ENCODE results near the gene NAALADL2. TPM values are rescaled to one million over a fixed set of nuclear protein-coding genes. Genes with fewer than 3 reads are reported as not detected.
"Not testable (repeated sequence)": the region's sequence is repeated elsewhere in the genome, so short reads cannot be mapped to it uniquely, and the experiment has no call there.

Gene NAALADL2
- total RNA-seq, 1 donor from 2014 or later, result 10.6 TPM

- DNase-seq, result no peak
These were observed 457.7 kb downstream of the NAALADL2 start for GRCh38 chr3:175316799-175317198.

GRCh38 chr3:175325440-175325839, 466.3 kb downstream of the NAALADL2 start:
- DNase-seq, result no peak

- DNase-seq, result no peak
These were observed 466.9 kb downstream of the NAALADL2 start for GRCh38 chr3:175326041-175326440.

GRCh38 chr3:175329373-175329772, 470.2 kb downstream of the NAALADL2 start:
- DNase-seq, result no peak

- no peak for DNase-seq
These were observed 476.1 kb downstream of the NAALADL2 start for GRCh38 chr3:175335229-175335628.

- no peak for DNase-seq
These were observed 477.4 kb downstream of the NAALADL2 start for GRCh38 chr3:175336406-175337133.

GRCh38 chr3:175337631-175338030, 478.5 kb downstream of the NAALADL2 start:
- DNase-seq, result no peak

- no peak for DNase-seq
These were observed 479.8 kb downstream of the NAALADL2 start for GRCh38 chr3:175338775-175339535.

DNA sequence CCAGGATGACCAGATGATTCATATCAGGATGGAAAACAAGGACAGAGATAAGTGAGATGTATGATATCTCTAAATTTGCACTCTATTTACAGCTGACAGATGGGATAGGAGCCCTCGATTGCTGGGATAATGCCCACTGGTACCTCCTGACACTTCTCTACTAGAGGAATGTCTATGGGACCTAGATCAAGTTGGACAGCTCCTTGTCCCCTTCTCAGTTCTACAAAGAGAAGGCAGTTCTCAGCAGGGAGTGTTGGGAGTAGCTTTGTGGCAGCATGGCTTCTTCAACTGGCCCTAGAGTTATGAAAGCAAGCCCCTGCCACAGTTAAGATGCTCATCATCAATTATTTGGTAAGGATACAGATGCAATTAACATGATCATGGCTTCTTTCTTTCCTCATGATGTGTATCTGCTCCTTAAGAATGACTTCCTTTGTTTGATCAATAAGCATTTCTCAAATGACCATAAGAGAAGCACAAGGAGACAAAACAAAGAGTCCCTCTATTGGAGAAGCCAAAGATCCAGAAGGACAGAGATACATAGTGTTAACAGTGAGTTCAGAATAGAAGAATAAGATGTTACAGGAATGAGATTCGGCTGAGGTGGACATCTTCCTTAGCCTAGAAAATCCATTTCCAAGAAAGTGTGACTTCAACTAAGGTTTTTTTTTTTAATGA, 481.3 kb downstream of the NAALADL2 start:
- DNase-seq, result no peak

GRCh38 chr3:175342196-175342595, 483.1 kb downstream of the NAALADL2 start:
- no peak for DNase-seq

GRCh38 chr3:175343946-175344345, 484.8 kb downstream of the NAALADL2 start:
- no peak for DNase-seq

DNA sequence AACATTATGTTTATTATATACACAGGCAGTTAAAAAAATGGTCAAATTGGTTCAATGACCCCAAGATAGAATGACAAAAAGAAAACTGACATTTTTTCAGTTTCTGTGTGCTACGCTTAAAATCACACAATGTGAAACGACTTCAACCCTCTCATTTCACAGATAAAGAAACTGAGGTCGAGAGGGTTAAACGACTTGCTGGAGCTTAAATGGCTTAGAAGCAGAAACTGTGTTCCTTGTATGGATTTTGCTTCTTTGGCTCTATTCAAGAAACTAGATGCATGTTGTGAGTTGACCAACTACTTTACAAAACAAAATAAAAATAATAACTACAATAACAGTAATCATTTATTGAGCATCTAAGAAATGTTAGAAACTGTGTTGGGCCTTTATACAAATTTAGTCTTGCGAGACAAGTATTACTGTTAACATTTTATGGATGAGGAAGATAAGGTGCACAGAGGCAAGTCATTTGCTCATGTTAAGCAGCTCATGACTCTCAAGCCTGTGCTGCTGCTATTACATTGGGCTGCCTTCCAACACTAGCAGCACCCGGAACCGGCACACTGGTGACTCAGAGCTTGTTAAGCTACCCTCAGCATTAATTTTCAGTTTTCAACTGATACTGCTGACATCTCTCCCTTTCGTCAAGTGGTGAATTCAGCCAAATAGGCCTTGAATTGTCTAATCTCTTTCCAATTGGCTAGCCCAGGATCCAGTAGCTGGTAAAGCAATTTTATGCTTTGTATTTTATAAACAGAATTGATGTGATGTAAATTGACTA, 487.6 kb downstream of the NAALADL2 start:
- DNase-seq, result peak; percentile 49

- DNase-seq, result no peak
These were observed 490.0 kb downstream of the NAALADL2 start for GRCh38 chr3:175349168-175349567.

DNA sequence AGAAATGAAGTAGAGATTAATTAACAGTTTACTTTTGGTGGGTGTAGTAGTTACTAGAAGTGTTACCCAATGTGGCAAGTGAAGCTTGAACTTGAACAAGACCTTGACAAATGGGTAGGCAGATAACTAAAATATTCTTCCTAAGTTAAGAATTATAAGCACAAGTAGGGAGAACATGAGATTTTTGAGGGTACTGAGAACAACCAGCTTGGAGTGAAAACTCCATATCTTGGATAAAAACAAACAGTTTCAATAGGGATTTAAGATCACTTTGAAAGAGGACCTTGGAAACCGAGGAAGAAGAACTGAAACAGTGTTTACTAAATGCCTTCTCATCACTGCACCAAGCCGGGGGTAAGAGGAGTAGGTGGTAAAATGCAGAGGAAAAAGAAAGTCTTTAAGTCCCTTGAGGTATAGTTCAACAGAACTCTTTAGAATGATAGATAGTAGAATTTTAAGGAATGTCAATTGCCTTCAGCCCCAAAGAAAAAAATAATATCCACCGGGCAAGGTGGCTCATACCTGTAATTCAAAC, 496.7 kb downstream of the NAALADL2 start:
- no peak for DNase-seq

DNA sequence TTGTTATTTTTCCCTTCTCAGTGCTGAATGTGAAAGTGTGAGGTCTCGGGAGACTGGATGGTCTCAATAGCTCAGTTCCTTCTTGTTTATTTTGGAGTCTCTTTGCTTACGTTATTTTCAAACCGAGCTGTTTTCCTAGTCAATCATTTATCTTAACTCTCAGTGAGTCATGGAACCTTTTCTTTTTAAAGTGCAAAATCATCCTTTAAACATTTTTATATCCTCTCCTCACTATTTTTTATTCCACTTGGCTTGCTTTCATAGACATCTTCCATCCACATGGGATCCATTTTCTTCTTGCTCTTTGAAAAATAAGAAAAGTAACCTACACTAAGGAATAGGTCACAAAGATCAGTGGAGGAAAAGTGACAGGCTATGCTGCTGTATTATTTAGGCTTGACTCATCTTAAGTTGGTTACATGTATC, 497.8 kb downstream of the NAALADL2 start:
- no peak for DNase-seq

DNA sequence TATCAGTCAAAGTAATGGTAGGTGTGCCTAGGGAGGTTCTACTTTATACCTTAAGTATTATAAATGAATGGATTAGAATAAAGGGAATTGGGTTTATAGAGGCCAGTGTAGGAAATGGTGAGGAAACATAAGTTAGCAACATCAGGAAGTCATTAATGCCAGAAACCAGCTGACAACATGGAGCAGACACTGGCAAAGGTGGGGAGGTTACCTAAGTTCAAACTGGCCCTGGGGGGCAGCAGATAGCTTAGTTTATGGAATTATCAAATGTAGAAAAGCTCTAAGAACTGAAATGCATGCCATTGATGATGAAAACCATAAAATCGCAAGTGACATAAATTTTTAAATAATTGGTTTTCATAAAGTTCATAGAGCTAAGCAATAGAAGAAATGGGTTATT, 498.6 kb downstream of the NAALADL2 start:
- no peak for DNase-seq

DNA sequence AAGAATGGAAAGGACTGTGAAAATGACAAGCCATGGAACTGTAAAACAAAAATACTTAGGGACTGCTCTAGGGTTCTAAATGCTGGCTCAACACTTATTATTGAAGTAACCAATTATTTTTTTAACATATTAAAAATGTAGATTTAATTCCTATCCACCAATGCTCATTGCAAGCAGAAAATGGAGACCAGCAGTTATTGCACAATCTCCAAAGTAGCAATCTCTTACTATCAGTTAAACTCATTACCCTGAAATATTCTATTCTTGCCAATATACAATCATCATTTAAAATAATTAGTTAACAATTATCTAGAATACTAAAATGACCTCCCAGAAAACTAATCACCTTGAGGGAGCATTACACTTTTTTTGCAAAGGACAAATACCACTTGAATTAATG, 499.8 kb downstream of the NAALADL2 start:
- DNase-seq, result no peak

DNA sequence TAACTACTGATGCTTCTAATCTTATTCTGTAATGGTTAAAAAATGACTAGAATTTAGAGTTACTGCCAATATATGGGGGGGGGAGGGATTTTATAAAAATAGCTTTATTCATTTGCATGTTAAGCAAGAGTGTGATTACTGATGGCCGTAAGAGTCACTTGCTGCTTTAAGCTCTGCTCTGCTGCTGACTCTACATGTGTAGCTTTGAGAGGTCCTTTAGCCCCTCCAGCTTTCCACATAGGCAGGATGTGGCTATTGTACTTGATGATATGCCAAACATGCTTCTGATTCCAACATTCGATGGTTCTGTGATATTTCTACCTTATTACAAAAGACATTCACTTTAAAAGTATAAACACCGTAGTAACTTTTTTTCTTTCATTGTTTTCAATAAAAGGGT, 511.3 kb downstream of the NAALADL2 start:
- not testable (repeated sequence) for DNase-seq

DNA sequence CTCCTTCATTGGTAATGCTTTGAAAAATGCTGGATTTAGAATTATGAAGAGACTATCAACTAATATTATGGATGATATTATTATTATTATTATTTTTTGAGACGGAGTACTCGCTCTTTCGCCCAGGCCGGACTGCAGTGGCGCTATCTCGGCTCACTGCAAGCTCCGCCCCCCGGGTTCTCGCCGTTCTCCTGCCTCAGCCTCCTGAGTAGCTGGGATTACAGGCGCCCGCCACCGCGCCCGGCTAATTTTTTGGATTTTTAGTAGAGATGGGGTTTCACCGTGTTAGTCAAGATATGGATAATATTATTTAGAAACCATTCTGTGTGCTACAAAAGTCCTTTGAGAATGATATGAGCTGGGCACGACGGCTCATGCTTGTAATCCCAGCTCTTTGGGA, 512.1 kb downstream of the NAALADL2 start:
- DNase-seq, result not testable (repeated sequence)

DNA sequence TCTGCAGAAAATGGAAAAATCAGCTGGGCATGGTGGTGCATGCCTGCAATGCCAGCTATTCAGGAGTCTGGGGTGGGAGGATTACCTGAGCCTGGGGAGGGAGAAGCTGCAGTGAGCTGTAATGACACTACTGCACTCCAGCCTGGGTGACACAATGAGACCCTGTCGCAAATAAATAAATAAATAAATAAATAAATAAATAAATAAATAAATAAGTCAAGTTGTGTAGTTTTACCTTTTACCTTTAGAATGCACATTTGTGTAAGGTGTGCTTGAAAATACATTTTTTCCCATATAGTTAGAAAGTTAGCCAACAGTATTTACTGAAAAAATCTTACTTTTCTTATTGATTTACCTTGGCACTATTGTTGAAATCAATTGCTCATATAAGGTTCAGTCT, 515.6 kb downstream of the NAALADL2 start:
- no peak for DNase-seq

- no peak for DNase-seq
These were observed 519.2 kb downstream of the NAALADL2 start for GRCh38 chr3:175378348-175378747.

- DNase-seq, result no peak
These were observed 522.6 kb downstream of the NAALADL2 start for GRCh38 chr3:175381685-175382084.
